IMR-90 (cell line): ENCODE measurements around the gene HSD17B11.
"Not testable (repeated sequence)": the region's sequence is repeated elsewhere in the genome, so short reads cannot be mapped to it uniquely, and the experiment has no call there.

Experiments
- CEBPB ChIP-seq: IDR thresholded peaks from 2 replicates; pipeline ENCODE4 v1.6.1; 2012; ENCODE audit warnings: low read depth, low read length, improper control_type of control experiment
- CHD1 ChIP-seq: IDR thresholded peaks from 2 replicates; pipeline ENCODE4 v1.6.1; 2012; ENCODE audit warnings: low read depth, low read length, improper control_type of control experiment
- CTCF ChIP-seq: conservative IDR thresholded peaks from 2 replicates; pipeline ENCODE4 v1.5.1; 2012; ENCODE audit warnings: mild to moderate bottlenecking, low read depth, low read length, improper control_type of control experiment
- ELK1 ChIP-seq: fragments of 150-350 bp; IDR thresholded peaks from 2 replicates; pipeline ENCODE4 v1.6.1; 2016; ENCODE audit warnings: low read depth, mild to moderate bottlenecking, low read length, moderate library complexity, borderline replicate concordance
- MAFK ChIP-seq: IDR thresholded peaks from 2 replicates; pipeline ENCODE4 v1.6.1; 2012; ENCODE audit warnings: low read depth, low read length, improper control_type of control experiment
- POLR2A ChIP-seq: IDR thresholded peaks from 2 replicates; pipeline ENCODE4 v1.6.1; 2012; ENCODE audit warnings: mild to moderate bottlenecking, low read depth, low read length
- RAD21 ChIP-seq: IDR thresholded peaks from 2 replicates; pipeline ENCODE4 v1.6.1; 2012; ENCODE audit warnings: low read length, improper control_type of control experiment
- RCOR1 ChIP-seq: IDR thresholded peaks from 2 replicates; pipeline ENCODE4 v1.6.1; 2012; ENCODE audit warnings: mild to moderate bottlenecking, low read length, improper control_type of control experiment; ENCODE audit not compliant: insufficient replicate concordance
- RFX5 ChIP-seq: IDR thresholded peaks from 2 replicates; pipeline ENCODE4 v1.8.0; 2012; ENCODE audit warnings: low read depth, mild to moderate bottlenecking, low read length, moderate library complexity
- SMC3 ChIP-seq: fragments of 150-350 bp; IDR thresholded peaks from 2 replicates; pipeline ENCODE4 v1.6.1; 2016; ENCODE audit warnings: low read depth, mild to moderate bottlenecking, antibody characterized with exemption, low read length, moderate library complexity

- not testable (repeated sequence) for TF ChIP-seq CTCF, SMC3, POLR2A, RAD21, CEBPB, MAFK, ELK1, RCOR1, RFX5, CHD1
Measured at GRCh38 chr4:87294911-87295310, 96.1 kb downstream of the HSD17B11 start.
